T47D (cell line): ENCODE data around the gene DNAJC18.
"Not testable (repeated sequence)": the region's sequence is repeated elsewhere in the genome, so short reads cannot be mapped to it uniquely, and the experiment has no call there.

Experiments
- DNase-seq, 2 experiments: peaks; one replicate each; pipeline versions ENCODE4 v3.0.0 to v3.0.0-alpha.2; 2011 to 2012; ENCODE audit warnings: low read depth in 1 of 2, low spot score in 1 of 2
- JUND ChIP-seq: IDR thresholded peaks from 2 replicates; pipeline ENCODE4 v1.6.1; 2012; ENCODE audit warnings: low read depth
- in situ Hi-C: cut with HindIII; loops from 2 replicates; pipeline ENCODE4 v1.10.0; 2016; ENCODE audit warnings: low sequenced_read_pairs, low pct_unique_long_range_greater_than_20kb

DNAJC18 gene

DNA sequence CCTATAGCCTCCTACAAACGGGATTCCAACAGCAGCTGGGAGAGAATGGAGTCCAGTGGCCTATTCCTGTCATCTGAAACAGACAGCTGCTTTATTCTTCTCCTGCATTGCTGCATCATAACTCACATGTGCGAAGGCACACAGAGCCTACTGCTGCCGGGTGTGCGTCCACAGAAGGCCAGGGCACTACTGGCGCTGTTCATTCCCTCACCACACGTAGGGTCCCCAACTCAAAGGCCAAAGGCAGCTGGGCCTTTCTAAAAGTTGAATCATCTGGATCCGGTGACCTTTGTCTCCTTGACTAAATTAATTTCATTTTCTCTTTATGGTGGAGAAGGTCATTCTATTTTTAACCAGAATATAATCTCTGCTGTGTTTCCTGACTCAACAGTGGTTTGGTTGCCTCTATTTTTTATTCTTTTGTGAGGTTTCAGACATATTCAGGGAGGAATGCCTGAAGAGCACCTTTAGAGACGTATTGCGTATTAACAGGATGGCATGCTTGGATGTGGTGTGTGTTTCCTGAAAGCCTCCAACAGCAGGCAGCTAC, 24.7 kb downstream of the DNAJC18 start:
- DNase-seq, result no peak
- in situ Hi-C loops, result no loop called here
- TF ChIP-seq JUND, result no peak

GRCh38 chr5:139413963-139414362, 25.4 kb downstream of the DNAJC18 start:
- in situ Hi-C loops, result no loop called here
- TF ChIP-seq JUND, result no peak
- no peak for DNase-seq

- in situ Hi-C loops, result no loop called here
- DNase-seq, result no peak
- no peak for TF ChIP-seq JUND
These were observed 26.2 kb downstream of the DNAJC18 start for GRCh38 chr5:139413153-139413552.

- TF ChIP-seq JUND, result no peak
These were observed 28.1 kb downstream of the DNAJC18 start for GRCh38 chr5:139410993-139411828.

DNA sequence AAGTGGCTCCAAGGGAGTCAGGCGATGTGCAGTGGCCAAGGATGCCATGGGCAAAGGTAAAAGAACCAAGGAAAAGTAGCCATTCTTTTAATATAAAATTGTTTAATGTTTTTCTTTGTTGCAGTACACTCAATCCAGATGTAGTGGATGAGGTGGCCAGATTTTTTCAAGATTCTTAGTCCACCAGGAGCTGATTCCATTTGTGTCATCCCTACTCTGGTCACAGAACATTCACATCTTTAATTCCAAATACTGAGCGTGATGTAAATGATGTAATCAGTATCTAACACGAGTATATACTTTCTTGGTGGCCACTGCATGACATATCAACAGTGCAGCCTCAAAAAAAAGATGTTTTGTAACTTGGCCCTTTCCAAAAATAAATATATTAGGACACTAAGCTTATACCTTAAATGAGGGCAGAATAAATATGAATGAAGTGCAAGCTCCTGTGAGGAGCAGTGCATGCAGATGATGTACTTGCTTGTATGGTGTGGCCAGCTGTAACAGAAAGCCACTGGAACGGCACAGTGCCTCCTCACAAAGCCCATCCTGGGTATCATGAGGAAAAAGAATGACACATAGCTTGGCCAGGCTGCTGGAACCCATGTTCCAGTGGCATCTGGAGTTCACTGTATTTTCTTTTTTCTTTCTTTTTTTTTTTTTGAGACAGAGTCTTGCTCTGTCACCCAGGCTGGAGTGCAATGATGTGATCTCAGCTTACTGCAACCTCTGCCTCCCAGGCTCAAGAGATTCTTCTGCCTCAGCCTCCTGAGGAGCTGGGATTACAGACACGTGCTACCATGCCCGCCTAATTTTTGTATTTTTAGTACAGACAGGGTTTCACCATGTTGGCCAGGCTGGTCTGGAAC, 29.0 kb downstream of the DNAJC18 start:
- in situ Hi-C loops, result no loop called here
- TF ChIP-seq JUND, result no peak
- no peak for DNase-seq

More at GRCh38 chr5:139410993-139411828, 28.1 kb downstream of the DNAJC18 start:
- no peak for DNase-seq
- in situ Hi-C loops, result no loop called here

DNA sequence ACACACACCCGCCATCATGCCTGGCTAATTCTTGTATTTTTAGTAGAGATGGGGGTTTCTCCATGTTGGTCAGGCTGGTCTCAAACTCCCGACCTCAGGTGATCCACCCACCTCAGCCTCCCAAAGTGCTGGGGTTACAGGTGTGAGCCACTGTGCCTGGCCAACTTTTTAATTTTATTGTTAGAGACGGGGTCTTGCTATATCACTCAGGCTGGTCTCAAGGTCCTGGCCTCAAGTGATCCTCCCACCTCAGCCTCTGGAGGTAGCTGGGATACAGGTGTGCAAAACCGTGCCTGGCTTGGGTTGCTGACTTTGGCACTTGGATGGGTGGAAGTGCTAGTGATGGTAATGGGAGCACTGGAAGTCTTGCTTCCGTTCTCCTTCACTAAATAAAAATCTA, 30.2 kb downstream of the DNAJC18 start:
- DNase-seq, in situ Hi-C loops: not testable (repeated sequence)

GRCh38 chr5:139408191-139408590, 31.1 kb downstream of the DNAJC18 start:
- no peak for TF ChIP-seq JUND
- no peak for DNase-seq
- in situ Hi-C loops, result no loop called here

- TF ChIP-seq JUND, result no peak
- in situ Hi-C loops, result no loop called here
- no peak for DNase-seq
These were observed 31.8 kb downstream of the DNAJC18 start for GRCh38 chr5:139407517-139407916.

DNA sequence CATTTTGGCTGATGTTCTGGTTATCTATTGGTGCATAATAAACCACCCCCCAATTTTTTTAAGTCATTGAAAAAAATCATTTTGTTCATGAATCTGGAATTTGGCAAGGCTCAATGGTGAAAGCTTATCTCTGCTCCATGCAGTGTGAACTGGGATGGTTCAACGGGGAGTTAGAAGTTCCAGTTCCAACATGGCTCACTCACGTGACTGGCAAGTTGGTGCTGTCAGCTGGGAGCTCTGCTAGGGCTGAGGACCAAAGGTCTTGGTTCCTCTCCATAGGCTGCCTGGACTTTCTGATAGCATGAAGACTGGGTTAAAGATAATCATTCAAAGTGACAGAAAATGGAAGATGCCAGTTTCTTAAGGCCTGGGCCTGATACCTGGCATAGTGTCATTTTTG, 32.4 kb downstream of the DNAJC18 start:
- no peak for DNase-seq
- no peak for TF ChIP-seq JUND
- in situ Hi-C loops, result no loop called here

DNA sequence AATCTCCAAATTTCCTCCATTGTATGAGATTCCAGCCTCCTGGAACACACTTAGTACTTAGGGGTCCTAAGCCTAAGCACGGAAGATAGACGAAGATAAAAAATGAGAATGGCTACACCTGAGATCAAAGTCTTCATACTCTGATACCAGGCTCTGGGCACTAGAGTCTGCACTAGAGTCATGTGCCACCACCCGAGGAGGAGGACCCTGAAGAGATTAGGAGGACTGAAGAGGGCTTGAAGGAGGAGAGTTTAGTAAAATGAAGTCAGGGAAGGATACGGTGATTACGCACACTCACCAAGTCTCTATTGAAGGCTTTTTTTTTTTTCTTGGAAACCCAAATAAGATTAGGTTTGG, 34.9 kb downstream of the DNAJC18 start:
- in situ Hi-C loops, result no loop called here
- DNase-seq, result no peak
- no peak for TF ChIP-seq JUND

- in situ Hi-C loops, result no loop called here
- peak; percentile 70; the same call in 1 of the 2 replicates for TF ChIP-seq JUND
- DNase-seq, result peak; percentile 83 to 96
These were observed 35.4 kb downstream of the DNAJC18 start, which contains the start of gene SPATA24 for GRCh38 chr5:139403787-139404483. Gene SPATA24, minus strand, starts transcription at chr5:139404089. Its CDS starts 29 bp downstream, at chr5:139404060.

GRCh38 chr5:139403418-139403786, 35.9 kb downstream of the DNAJC18 start:
- DNase-seq, result peak in 1 of 2 experiments; percentile 41
- in situ Hi-C loops, result no loop called here
- no peak for TF ChIP-seq JUND
